Renal pelvis (tissue), 4 donors: ENCODE data around the gene PROX1. TPM values are rescaled to one million over a fixed set of nuclear protein-coding genes. Genes with fewer than 3 reads are reported as not detected.
A peak's percentile ranks its signal among the peaks of the same experiment; 100 is the strongest.

Experiments
- DNase-seq: peaks from one replicate; pipeline ENCODE4 v3.0.0-alpha.2; 2013
- polyA plus RNA-seq, 3 donors: library from polyadenylated mRNA; unstranded; fragments of 120-200 nt; gene quantifications; one replicate each; pipeline ENCODE4 v1.2.1, GENCODE V29; 2013; ENCODE audit not compliant: insufficient read length in 3 of 3

The PROX1 gene
- polyA plus RNA-seq, 3 donors, result 6.0 to 7.4 (median 6.7) TPM

GRCh38 chr1:213997772-213998107 lies 10.0 kb downstream of the PROX1 start:
- DNase-seq, result no peak

GRCh38 chr1:213998785-213999184 lies 11.0 kb downstream of the PROX1 start:
- DNase-seq, result no peak

GRCh38 chr1:213999732-214000131 lies 12.0 kb downstream of the PROX1 start:
- DNase-seq, result no peak

- no peak for DNase-seq
Observed at GRCh38 chr1:214002060-214002459, 14.3 kb downstream of the PROX1 start.

- peak; percentile 35 for DNase-seq
Observed at GRCh38 chr1:214002472-214002871, 14.7 kb downstream of the PROX1 start.

- no peak for DNase-seq
Observed at GRCh38 chr1:214003233-214003632, 15.5 kb downstream of the PROX1 start.

- no peak for DNase-seq
Observed at GRCh38 chr1:214004014-214004413, 16.2 kb downstream of the PROX1 start.

GRCh38 chr1:214004795-214005194 lies 17.0 kb downstream of the PROX1 start:
- DNase-seq, result no peak

- DNase-seq, result no peak
Observed at GRCh38 chr1:214005708-214006107, 17.9 kb downstream of the PROX1 start.

- no peak for DNase-seq
Observed at GRCh38 chr1:214006845-214007244, 19.1 kb downstream of the PROX1 start.

GRCh38 chr1:214008347-214008746 lies 20.6 kb downstream of the PROX1 start:
- no peak for DNase-seq

GRCh38 chr1:214008791-214009422 lies 21.1 kb downstream of the PROX1 start:
- DNase-seq, result no peak

- DNase-seq, result no peak
Observed at GRCh38 chr1:214009423-214010196, 21.8 kb downstream of the PROX1 start.

GRCh38 chr1:214010197-214010573 lies 22.4 kb downstream of the PROX1 start:
- DNase-seq, result no peak

- DNase-seq, result no peak
Observed at GRCh38 chr1:214010717-214011116, 22.9 kb downstream of the PROX1 start.

GRCh38 chr1:214012418-214012817 lies 24.6 kb downstream of the PROX1 start:
- no peak for DNase-seq

GRCh38 chr1:214013614-214014377 lies 26.0 kb downstream of the PROX1 start:
- no peak for DNase-seq

GRCh38 chr1:214014730-214015129 lies 27.0 kb downstream of the PROX1 start:
- no peak for DNase-seq

- DNase-seq, result no peak
Observed at GRCh38 chr1:214017191-214017982, 29.6 kb downstream of the PROX1 start.

GRCh38 chr1:214018386-214019268 lies 30.9 kb downstream of the PROX1 start:
- DNase-seq, result peak; percentile 60

GRCh38 chr1:214019499-214019898 lies 31.7 kb downstream of the PROX1 start:
- no peak for DNase-seq
